CD8-positive, alpha-beta memory T cell (primary cell): ENCODE results near the gene BTF3. TPM values are rescaled to one million over a fixed set of nuclear protein-coding genes. Genes with fewer than 3 reads are reported as not detected.

Source experiments
- CTCF ChIA-PET: fragments of 350-600 bp; sonication (Branson Sonifier 250); formaldehyde crosslinking; loops from one replicate; lab custom pipeline; 2021; ENCODE audit warnings: antibody characterized with exemption; lab: Charles Lee
- POLR2A ChIA-PET: fragments of 350-600 bp; sonication (Branson Sonifier 250); formaldehyde crosslinking; loops from one replicate; lab custom pipeline; 2021; ENCODE audit warnings: antibody characterized with exemption; lab: Charles Lee
- DNase-seq, 5 donors: peaks; one replicate each; pipeline versions ENCODE4 v3.0.0 to v3.0.0-alpha.2; 2020 to 2022; ENCODE audit warnings: mixed read lengths in 1 of 5
- H3K27ac ChIP-seq: one replicate; pipeline ENCODE4 v1.7.0; 2013; ENCODE audit warnings: low read depth, mild to moderate bottlenecking, low read length, moderate library complexity
- H3K27me3 ChIP-seq: 2 replicates; pipeline ENCODE4 v1.7.0; 2013; ENCODE audit warnings: low read length, mild to moderate bottlenecking; ENCODE audit not compliant: insufficient read depth, poor library complexity, severe bottlenecking
- H3K36me3 ChIP-seq: 2 replicates; pipeline ENCODE4 v1.7.0; 2013; ENCODE audit warnings: mild to moderate bottlenecking, low read length, moderate library complexity; ENCODE audit not compliant: insufficient read depth
- H3K4me1 ChIP-seq: 2 replicates; pipeline ENCODE4 v1.7.0; 2013; ENCODE audit warnings: mild to moderate bottlenecking, low read length, moderate library complexity; ENCODE audit not compliant: insufficient read depth
- H3K4me3 ChIP-seq: 2 replicates; pipeline ENCODE4 v1.7.0; 2013; ENCODE audit warnings: mild to moderate bottlenecking, low read length
- H3K9me3 ChIP-seq: 2 replicates; pipeline ENCODE4 v1.7.0; 2013; ENCODE audit warnings: mild to moderate bottlenecking, low read length
- H3K27ac Mint-ChIP-seq, 8 donors: one replicate each; pipeline ENCODE4 v1.8.0; 2020 to 2021; ENCODE audit warnings: mixed read lengths in 8 of 8, mild to moderate bottlenecking in 6 of 8, inconsistent platforms in 3 of 8, moderate library complexity in 3 of 8
- H3K27me3 Mint-ChIP-seq, 2 donors: one replicate each; pipeline ENCODE4 v1.8.0; 2020 to 2021; ENCODE audit warnings: mixed read lengths in 2 of 2, mild to moderate bottlenecking in 1 of 2, moderate library complexity in 1 of 2
- H3K36me3 Mint-ChIP-seq, 3 donors: one replicate each; pipeline ENCODE4 v1.8.0; 2020 to 2021; ENCODE audit warnings: mixed read lengths in 3 of 3, inconsistent platforms in 1 of 3, mild to moderate bottlenecking in 1 of 3
- H3K4me1 Mint-ChIP-seq, 3 donors: one replicate each; pipeline ENCODE4 v1.8.0; 2020 to 2021; ENCODE audit warnings: mixed read lengths in 3 of 3, inconsistent platforms in 1 of 3, mild to moderate bottlenecking in 1 of 3
- H3K4me3 Mint-ChIP-seq, 7 donors: one replicate each; pipeline ENCODE4 v1.8.0; 2020 to 2021; ENCODE audit warnings: mixed read lengths in 7 of 7, mild to moderate bottlenecking in 6 of 7, moderate library complexity in 4 of 7, inconsistent platforms in 2 of 7
- H3K9me3 Mint-ChIP-seq, 5 donors: one replicate each; pipeline ENCODE4 v1.8.0; 2020 to 2022; ENCODE audit warnings: mixed read lengths in 5 of 5, mild to moderate bottlenecking in 3 of 5, moderate library complexity in 2 of 5, inconsistent platforms in 1 of 5
- polyA plus RNA-seq: library from polyadenylated mRNA; unstranded; fragments of 300-500 nt; fragmentation: Illumina TruSeq; gene quantifications from one replicate; pipeline ENCODE4 v1.2.3, GENCODE V29; 2021
- total RNA-seq, 2 experiments: library from RNA; stranded (reverse); gene quantifications; one replicate each; pipeline ENCODE4 v1.2.3, GENCODE V29; 2021

Gene BTF3
- total and polyA plus RNA-seq, 3 experiments from 2014 or later, result 675 to 1,053 (median 1,052) TPM

GRCh38 chr5:73513996-73514395 is 15.8 kb downstream of the BTF3 start:
- no peak overlapping the region for H3K4me3 ChIP-seq
- Mint-ChIP-seq H3K4me1 (no peaks in the 10 kb centered on the region), H3K36me3 (peaks cover 0 to 3% (median 1%) of the 10 kb centered on the region in 3 donors), H3K9me3 (no peaks in the 10 kb centered on the region), H3K27me3 (peaks cover 0 to 1% of the 10 kb centered on the region in 2 donors), H3K4me3 (no peak overlapping the region), H3K27ac (no peak overlapping the region)
- H3K9me3 ChIP-seq, result no peaks in the 10 kb centered on the region
- POLR2A ChIA-PET, result no interaction called here
- CTCF ChIA-PET, result interaction anchor here (8.8 kb wide), 1 partner anchor 22 kb away, joined by 72 read pairs; no protein-coding TSS in a partner anchor
- no peaks in the 10 kb centered on the region for H3K4me1 ChIP-seq
- H3K27ac ChIP-seq, result no peak overlapping the region
- H3K36me3 ChIP-seq, result no peaks in the 10 kb centered on the region
- H3K27me3 ChIP-seq, result no peaks in the 10 kb centered on the region
- no peak for DNase-seq

DNA sequence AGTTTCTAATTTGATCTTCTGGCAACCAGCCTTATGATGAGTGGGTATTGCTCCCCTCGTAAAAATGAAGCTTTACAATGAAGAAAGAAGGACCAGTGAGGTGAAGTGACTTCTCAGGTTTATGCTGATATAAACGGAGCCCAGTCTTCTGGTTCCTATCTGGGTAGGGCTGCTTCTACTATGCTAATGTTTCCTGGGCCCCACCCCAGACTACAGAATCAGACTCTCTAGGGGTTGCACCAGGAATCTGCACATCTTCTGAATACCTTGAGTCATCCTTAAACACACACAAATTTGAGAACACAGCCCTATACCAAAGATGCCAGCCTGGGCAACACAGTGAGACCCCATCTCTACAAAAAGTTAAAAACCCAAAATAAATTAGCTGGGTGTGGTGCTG is 16.2 kb downstream of the BTF3 start:
- CTCF ChIA-PET, result interaction anchor here (8.8 kb wide), 1 partner anchor 22 kb away, joined by 72 read pairs; no protein-coding TSS in a partner anchor
- Mint-ChIP-seq H3K36me3 (peaks cover 0 to 2% (median 1%) of the 10 kb centered on the region in 3 donors), H3K27ac (peak overlapping the region in 1 of 8 donors; percentile 47), H3K4me3 (no peak overlapping the region), H3K4me1 (peaks cover 2 to 3% (median 3%) of the 10 kb centered on the region in 3 donors), H3K9me3 (no peaks in the 10 kb centered on the region), H3K27me3 (peaks cover 0 to 1% of the 10 kb centered on the region in 2 donors)
- Histone ChIP-seq H3K36me3 (no peaks in the 10 kb centered on the region), H3K9me3 (no peaks in the 10 kb centered on the region), H3K4me1 (no peaks in the 10 kb centered on the region), H3K27ac (no peak overlapping the region), H3K4me3 (no peak overlapping the region), H3K27me3 (no peaks in the 10 kb centered on the region)
- POLR2A ChIA-PET, result no interaction called here
- no peak for DNase-seq

DNA sequence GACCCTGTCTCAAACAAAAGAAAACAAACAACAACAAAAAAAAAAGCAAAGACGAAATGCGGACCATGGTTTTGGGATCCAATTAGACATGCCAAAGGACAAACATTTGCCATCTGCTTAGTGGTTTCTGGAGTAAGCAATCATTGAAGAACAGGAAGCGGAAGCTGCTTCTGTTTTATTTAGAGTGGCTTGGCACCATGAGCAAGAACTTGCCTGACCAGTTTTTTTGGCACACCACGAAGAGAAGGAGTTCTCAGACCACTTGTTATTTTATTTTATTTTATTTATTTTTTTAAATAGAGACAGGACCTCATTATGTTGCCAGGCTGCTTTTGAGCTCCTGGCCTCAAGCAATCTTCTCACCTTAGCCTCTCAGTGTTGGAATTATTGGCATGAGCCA is 17.0 kb downstream of the BTF3 start:
- no peaks in the 10 kb centered on the region for H3K27me3 ChIP-seq
- no peak overlapping the region for H3K27ac ChIP-seq
- Mint-ChIP-seq H3K4me1 (peaks cover 7 to 9% (median 8%) of the 10 kb centered on the region in 3 donors), H3K27me3 (no peaks in the 10 kb centered on the region), H3K36me3 (peaks cover 0 to 1% (median 0%) of the 10 kb centered on the region in 3 donors), H3K9me3 (no peaks in the 10 kb centered on the region), H3K4me3 (no peak overlapping the region), H3K27ac (no peak overlapping the region)
- no peak for DNase-seq
- H3K4me3 ChIP-seq, result no peak overlapping the region
- H3K9me3 ChIP-seq, result no peaks in the 10 kb centered on the region
- H3K4me1 ChIP-seq, result no peaks in the 10 kb centered on the region
- ChIA-PET POLR2A (no interaction called here), CTCF (interaction anchor here (8.8 kb wide), 1 partner anchor 21 kb away, joined by 72 read pairs; no protein-coding TSS in a partner anchor)
- H3K36me3 ChIP-seq, result no peaks in the 10 kb centered on the region

- DNase-seq, result peak; percentile 28 to 78 (median 68)
- Mint-ChIP-seq H3K36me3 (no peaks in the 10 kb centered on the region), H3K4me1 (peaks cover 7 to 9% (median 8%) of the 10 kb centered on the region in 3 donors), H3K4me3 (peak overlapping the region; percentile 24 to 78 (median 43)), H3K27me3 (no peaks in the 10 kb centered on the region), H3K9me3 (no peaks in the 10 kb centered on the region), H3K27ac (peak overlapping the region in 2 of 8 donors; percentile 23 to 65)
- Histone ChIP-seq H3K36me3 (no peaks in the 10 kb centered on the region), H3K9me3 (no peaks in the 10 kb centered on the region), H3K4me3 (no peak overlapping the region), H3K4me1 (no peaks in the 10 kb centered on the region), H3K27ac (no peak overlapping the region), H3K27me3 (no peaks in the 10 kb centered on the region)
- CTCF ChIA-PET, result interaction anchor here (1.0 to 8.8 kb wide), 4 partner anchors 9 to 28 kb away, joined by 3 to 72 read pairs (median 4); partner anchors contain the start of gene BTF3
- POLR2A ChIA-PET, result no interaction called here
Observed at GRCh38 chr5:73519531-73520283, 21.5 kb downstream of the BTF3 start.

GRCh38 chr5:73522989-73523388 is 24.7 kb downstream of the BTF3 start:
- Mint-ChIP-seq H3K27ac (no peak overlapping the region), H3K27me3 (no peaks in the 10 kb centered on the region), H3K4me1 (peaks cover 7 to 9% (median 8%) of the 10 kb centered on the region in 3 donors), H3K4me3 (no peak overlapping the region), H3K36me3 (no peaks in the 10 kb centered on the region), H3K9me3 (no peaks in the 10 kb centered on the region)
- Histone ChIP-seq H3K4me1 (no peaks in the 10 kb centered on the region), H3K36me3 (no peaks in the 10 kb centered on the region), H3K27ac (no peak overlapping the region), H3K27me3 (no peaks in the 10 kb centered on the region), H3K9me3 (no peaks in the 10 kb centered on the region), H3K4me3 (no peak overlapping the region)
- DNase-seq, result no peak
- CTCF ChIA-PET, result interaction anchor here (0.9 to 8.8 kb wide), 3 partner anchors 13 to 25 kb away, joined by 3 to 72 read pairs (median 3); partner anchors contain the start of gene BTF3
- POLR2A ChIA-PET, result no interaction called here

DNA sequence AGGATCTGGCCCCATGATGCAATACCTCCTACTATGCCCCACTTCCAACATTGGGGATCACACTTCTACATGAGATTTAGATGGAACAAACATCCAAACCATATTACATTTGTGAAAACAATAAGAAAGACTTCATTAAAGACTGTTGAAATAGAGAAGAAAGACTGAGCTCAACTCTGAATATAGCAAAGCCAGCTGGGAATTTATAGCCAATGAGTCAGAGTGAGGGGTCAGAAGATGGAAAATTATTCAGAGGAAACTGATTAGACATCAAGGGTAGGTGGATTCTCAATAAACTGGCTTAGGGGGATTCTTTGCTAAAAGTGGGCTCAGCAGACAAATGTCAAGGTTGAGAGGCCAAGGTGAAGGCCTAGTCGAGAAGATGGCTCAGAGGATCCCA is 25.6 kb downstream of the BTF3 start:
- Histone ChIP-seq H3K27ac (no peak overlapping the region), H3K4me3 (no peak overlapping the region), H3K9me3 (no peaks in the 10 kb centered on the region), H3K4me1 (no peaks in the 10 kb centered on the region), H3K27me3 (no peaks in the 10 kb centered on the region), H3K36me3 (no peaks in the 10 kb centered on the region)
- POLR2A ChIA-PET, result interaction anchor here (0.7 kb wide), 1 partner anchor 11 kb away, joined by 3 read pairs; no protein-coding TSS in a partner anchor
- CTCF ChIA-PET, result no interaction called here
- peaks cover 7 to 9% (median 8%) of the 10 kb centered on the region in 3 donors for H3K4me1 Mint-ChIP-seq
- no peak for DNase-seq
- no peaks in the 10 kb centered on the region for H3K27me3 Mint-ChIP-seq
- H3K4me3 Mint-ChIP-seq, result no peak overlapping the region
- no peaks in the 10 kb centered on the region for H3K9me3 Mint-ChIP-seq
- H3K36me3 Mint-ChIP-seq, result no peaks in the 10 kb centered on the region
- H3K27ac Mint-ChIP-seq, result peak overlapping the region in 1 of 8 donors; percentile 28

DNA sequence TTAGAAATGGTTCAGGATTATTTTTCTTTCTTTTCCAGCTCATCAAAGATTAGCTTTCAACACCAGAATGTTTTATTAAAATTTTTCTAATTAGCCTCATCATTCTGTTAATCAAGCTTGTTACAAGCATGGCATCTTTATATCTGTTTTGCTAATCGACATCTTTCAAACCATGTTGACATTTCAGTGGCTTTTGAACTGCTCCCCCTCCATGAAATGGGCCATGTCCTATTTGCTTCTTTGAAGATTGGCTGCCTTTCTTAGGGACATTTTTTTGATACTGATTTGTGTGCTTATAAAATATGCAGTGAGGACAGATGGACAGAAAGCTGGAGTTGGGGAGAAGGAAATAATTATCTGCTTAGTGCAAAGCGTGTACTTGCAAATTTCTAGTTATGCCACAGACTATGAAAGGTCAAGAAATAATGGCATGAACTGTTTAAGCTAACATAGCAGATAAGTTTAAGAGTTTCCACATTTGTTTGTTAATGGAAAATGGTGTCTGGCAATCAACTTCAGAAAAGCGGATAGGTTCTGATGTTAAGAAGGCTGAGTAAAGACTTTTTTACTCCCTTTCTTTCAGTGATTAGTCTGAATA is 27.5 kb downstream of the BTF3 start:
- Histone ChIP-seq H3K4me1 (no peaks in the 10 kb centered on the region), H3K4me3 (no peak overlapping the region), H3K9me3 (no peaks in the 10 kb centered on the region), H3K27ac (no peak overlapping the region), H3K27me3 (no peaks in the 10 kb centered on the region), H3K36me3 (no peaks in the 10 kb centered on the region)
- Mint-ChIP-seq H3K27ac (no peak overlapping the region), H3K9me3 (no peaks in the 10 kb centered on the region), H3K4me3 (no peak overlapping the region), H3K36me3 (no peaks in the 10 kb centered on the region), H3K27me3 (peaks cover 4 to 7% of the 10 kb centered on the region in 2 donors), H3K4me1 (no peaks in the 10 kb centered on the region)
- DNase-seq, result no peak
- ChIA-PET CTCF (interaction anchor here (1.0 kb wide), 1 partner anchor 11 kb away, joined by 5 read pairs; no protein-coding TSS in a partner anchor), POLR2A (no interaction called here)

- Histone ChIP-seq H3K4me3 (no peak overlapping the region), H3K9me3 (no peaks in the 10 kb centered on the region), H3K36me3 (no peaks in the 10 kb centered on the region), H3K27me3 (no peaks in the 10 kb centered on the region), H3K4me1 (no peaks in the 10 kb centered on the region), H3K27ac (no peak overlapping the region)
- POLR2A ChIA-PET, result no interaction called here
- CTCF ChIA-PET, result no interaction called here
- no peaks in the 10 kb centered on the region for H3K9me3 Mint-ChIP-seq
- DNase-seq, result no peak
- no peaks in the 10 kb centered on the region for H3K4me1 Mint-ChIP-seq
- H3K36me3 Mint-ChIP-seq, result no peaks in the 10 kb centered on the region
- peaks cover 9 to 22% of the 10 kb centered on the region in 2 donors for H3K27me3 Mint-ChIP-seq
- no peak overlapping the region for H3K27ac Mint-ChIP-seq
- H3K4me3 Mint-ChIP-seq, result no peak overlapping the region
Observed at GRCh38 chr5:73528248-73528647, 30.0 kb downstream of the BTF3 start.
